ENCODE data around the gene HDAC3. TPM values are rescaled to one million over a fixed set of nuclear protein-coding genes. Genes with fewer than 3 reads are reported as not detected.

The HDAC3 gene
- total RNA-seq, 1 donor from 2014 or later, result 42.1 TPM

DNA sequence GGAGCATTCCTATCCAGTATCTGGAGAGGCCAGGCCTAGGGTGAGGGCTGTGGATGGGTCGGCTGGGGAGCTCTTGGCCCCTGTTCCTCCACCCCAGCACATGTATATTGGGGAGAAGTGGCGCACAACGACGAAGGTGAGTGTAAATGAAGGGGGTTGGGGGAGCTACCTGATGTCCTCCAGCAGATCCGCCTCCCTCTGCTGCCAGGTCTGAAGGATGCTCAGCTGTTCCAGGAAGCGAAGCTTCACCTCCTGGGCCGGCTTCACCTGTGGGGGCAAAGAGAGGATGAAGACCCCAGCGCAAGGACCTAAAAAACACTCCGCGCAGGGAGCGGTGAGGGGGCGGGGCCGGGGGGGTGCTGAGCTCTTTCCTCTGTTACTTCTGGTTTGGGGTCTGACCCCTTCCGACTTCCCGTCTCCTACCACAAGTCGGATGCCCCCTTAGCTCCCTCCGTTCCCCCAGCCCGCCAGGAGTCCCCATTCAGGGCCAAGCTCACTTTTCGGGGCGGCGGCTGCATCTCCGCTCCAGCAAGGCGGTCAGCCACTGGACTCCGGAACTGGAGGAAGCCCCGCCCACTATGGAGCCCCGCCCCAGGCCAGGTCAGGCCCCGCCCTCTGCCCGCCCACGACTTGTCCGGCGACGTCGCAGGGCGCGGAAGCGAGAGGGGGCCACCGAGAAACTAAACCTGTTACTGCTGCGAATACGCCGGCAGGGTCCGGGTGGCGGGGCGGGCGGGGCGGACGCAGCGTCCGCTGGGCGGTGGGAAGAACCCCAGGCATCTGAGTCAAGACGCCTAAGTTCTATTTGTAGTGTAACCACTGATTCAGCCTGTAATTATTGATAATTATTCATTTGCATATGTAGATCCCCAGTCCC, 14.4 kb upstream of the HDAC3 start, which contains the start of gene FCHSD1:
FCHSD1 (minus strand) TSS at position 568 of the 877 bp plus-strand sequence; CDS start at position 518, 50 bp downstream.
- H3K36me3 ChIP-seq, result peaks cover 12% of the 10 kb centered on the region
- H3K9me3 ChIP-seq, result no peaks in the 10 kb centered on the region
- intact Hi-C loops (cut with DNase I), result no loop called here
- peaks cover 4% of the 10 kb centered on the region for H3K4me1 ChIP-seq
- no peaks in the 10 kb centered on the region for H3K27me3 ChIP-seq
- peak within 1 kb of the TSS; percentile 67 for H3K27ac ChIP-seq
- peak; percentile 95 for DNase-seq
- H3K4me3 ChIP-seq, result peak within 1 kb of the TSS; percentile 68
- peak; percentile 97 for ATAC-seq
- TF ChIP-seq, protein P1, sequence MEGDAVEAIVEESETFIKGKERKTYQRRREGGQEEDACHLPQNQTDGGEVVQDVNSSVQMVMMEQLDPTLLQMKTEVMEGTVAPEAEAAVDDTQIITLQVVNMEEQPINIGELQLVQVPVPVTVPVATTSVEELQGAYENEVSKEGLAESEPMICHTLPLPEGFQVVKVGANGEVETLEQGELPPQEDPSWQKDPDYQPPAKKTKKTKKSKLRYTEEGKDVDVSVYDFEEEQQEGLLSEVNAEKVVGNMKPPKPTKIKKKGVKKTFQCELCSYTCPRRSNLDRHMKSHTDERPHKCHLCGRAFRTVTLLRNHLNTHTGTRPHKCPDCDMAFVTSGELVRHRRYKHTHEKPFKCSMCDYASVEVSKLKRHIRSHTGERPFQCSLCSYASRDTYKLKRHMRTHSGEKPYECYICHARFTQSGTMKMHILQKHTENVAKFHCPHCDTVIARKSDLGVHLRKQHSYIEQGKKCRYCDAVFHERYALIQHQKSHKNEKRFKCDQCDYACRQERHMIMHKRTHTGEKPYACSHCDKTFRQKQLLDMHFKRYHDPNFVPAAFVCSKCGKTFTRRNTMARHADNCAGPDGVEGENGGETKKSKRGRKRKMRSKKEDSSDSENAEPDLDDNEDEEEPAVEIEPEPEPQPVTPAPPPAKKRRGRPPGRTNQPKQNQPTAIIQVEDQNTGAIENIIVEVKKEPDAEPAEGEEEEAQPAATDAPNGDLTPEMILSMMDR (IDR thresholded peaks at IDR 0.05), result no peak

DNA sequence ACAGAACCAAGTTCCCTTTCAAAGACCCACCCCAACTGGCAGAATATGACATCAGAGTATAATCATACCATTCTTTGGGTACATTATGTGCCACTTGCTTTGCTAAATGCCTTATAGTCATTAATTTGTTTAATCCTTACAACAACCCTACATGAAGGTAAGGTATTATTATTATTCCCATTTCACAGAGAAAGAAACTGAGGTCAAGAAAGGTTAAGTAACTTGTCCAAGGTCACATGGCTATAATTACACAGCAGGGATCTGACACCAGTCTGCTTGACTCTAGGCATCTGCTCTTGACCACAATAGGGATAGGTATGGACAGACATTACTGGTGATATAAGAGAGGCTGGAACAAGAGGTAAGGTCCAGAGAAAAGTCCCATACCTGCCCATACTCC, 13.3 kb upstream of the HDAC3 start:
- intact Hi-C loops (cut with DNase I), result no loop called here
- no peak overlapping the region for H3K27ac ChIP-seq
- peaks cover 4% of the 10 kb centered on the region for H3K4me1 ChIP-seq
- no peaks in the 10 kb centered on the region for H3K27me3 ChIP-seq
- H3K4me3 ChIP-seq, result no peak overlapping the region
- DNase-seq (no peak), ATAC-seq (no peak)
- TF ChIP-seq, protein P1 (IDR thresholded peaks at IDR 0.05), result no peak
- H3K9me3 ChIP-seq, result no peaks in the 10 kb centered on the region
- H3K36me3 ChIP-seq, result peaks cover 16% of the 10 kb centered on the region

DNA sequence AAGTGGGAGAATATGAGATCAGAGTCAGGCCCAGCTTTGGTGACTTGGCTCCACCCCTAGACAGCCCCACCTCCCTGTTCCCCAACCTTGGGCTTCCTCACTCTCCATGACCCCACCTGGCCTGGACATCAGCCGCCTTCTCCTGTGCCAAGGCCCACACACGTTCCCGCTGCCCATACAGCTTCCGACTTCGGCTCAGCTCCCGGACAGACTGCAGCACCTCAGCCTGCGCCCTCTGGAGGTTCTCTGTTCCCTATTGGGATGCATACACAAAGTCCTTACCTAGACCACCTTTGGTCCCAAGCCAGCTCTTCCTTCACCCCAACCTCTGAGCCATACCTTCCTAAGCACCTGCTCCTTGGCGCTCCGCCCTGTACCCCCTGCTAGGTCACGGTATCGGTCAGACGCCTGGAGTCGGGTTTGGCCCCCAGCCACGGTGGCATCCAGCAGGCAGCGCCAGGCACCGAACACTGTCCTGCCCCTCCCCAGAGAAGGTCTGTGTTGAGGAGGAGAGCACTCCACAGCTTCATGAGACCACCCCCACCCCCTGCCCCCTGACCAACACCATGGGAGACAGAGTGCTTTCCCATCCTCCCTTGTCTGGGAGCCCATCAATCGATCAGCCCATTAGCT, 12.5 kb upstream of the HDAC3 start:
- no peak overlapping the region for H3K27ac ChIP-seq
- DNase-seq (no peak), ATAC-seq (no peak)
- H3K27me3 ChIP-seq, result no peaks in the 10 kb centered on the region
- no peaks in the 10 kb centered on the region for H3K9me3 ChIP-seq
- H3K4me1 ChIP-seq, result peaks cover 4% of the 10 kb centered on the region
- TF ChIP-seq, protein P1 (IDR thresholded peaks at IDR 0.05), result no peak
- H3K36me3 ChIP-seq, result peaks cover 22% of the 10 kb centered on the region
- intact Hi-C loops (cut with DNase I), result no loop called here
- no peak overlapping the region for H3K4me3 ChIP-seq

DNA sequence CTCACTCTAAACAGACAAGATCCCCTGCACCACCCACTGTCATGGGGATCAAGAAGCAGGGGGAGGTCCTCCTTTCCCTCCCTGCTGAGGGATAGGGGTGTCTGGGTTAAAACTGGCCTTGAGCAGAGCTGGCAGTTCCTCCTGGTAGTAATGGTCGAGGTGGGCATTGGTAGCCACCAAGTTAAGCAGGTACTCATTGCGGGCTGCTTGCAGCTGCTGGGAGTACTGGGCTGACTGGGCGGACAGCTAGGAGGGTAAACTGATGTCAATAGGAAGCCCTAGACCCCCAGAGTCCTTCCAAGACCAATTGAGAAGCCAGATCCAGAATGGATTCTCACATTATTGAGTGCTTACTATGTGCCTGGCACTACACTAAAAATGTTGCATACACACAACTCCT, 11.2 kb upstream of the HDAC3 start:
- Histone ChIP-seq H3K4me1 (peaks cover 4% of the 10 kb centered on the region), H3K36me3 (peaks cover 24% of the 10 kb centered on the region), H3K4me3 (no peak overlapping the region), H3K9me3 (no peaks in the 10 kb centered on the region), H3K27ac (no peak overlapping the region), H3K27me3 (no peaks in the 10 kb centered on the region)
- intact Hi-C loops (cut with DNase I), result no loop called here
- DNase-seq (no peak), ATAC-seq (no peak)
- TF ChIP-seq, protein P1 (IDR thresholded peaks at IDR 0.05), result no peak

DNA sequence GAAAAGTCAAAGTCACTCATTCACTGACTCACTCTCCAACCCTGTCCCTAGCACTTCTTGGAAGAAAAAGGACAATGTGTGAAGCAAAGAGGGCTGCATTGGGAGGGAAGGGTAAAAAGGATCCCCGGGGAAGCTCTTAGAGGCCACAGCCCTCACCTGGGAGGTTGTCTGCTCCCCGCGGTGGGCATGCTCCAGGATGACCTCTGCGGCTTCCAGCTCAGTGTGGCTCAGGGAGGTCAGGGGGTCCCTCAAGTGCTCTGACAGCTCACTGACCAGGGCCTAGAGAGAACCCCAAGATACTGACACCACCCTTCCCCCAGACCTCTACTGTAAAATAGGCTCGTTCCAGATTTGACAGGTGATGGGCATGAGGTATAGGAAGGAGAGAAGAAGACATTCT, 10.6 kb upstream of the HDAC3 start:
- ATAC-seq, result no peak

More for the DNA sequence above, 10.6 kb upstream of the HDAC3 start:
- Histone ChIP-seq H3K36me3 (peaks cover 24% of the 10 kb centered on the region), H3K4me3 (no peak overlapping the region), H3K27ac (no peak overlapping the region), H3K27me3 (no peaks in the 10 kb centered on the region), H3K4me1 (peaks cover 4% of the 10 kb centered on the region), H3K9me3 (no peaks in the 10 kb centered on the region)
- intact Hi-C loops (cut with DNase I), result no loop called here
- peak; percentile 18 for DNase-seq
- TF ChIP-seq, protein P1 (IDR thresholded peaks at IDR 0.05), result no peak
